Transverse colon (tissue), 4 donors: Measurements from ENCODE around the gene DOCK6.

Experiments
- CTCF ChIP-seq, 5 experiments: fragments of 200-600 bp in 3 of 5; fragments of 450-650 bp in 2 of 5; sonication (generic) in 3 of 5; IDR thresholded peaks; 1 replicate in 2 of 5; 2 replicates in 3 of 5; pipeline ENCODE4 v1.5.1; 2016 to 2017; ENCODE audit warnings: antibody characterized with exemption in 5 of 5, inconsistent platforms in 3 of 5, mild to moderate bottlenecking in 2 of 5, moderate library complexity in 1 of 5
- EP300 ChIP-seq: sonication (generic); formaldehyde crosslinking; IDR thresholded peaks from one replicate; pipeline ENCODE4 v1.6.1; 2017; ENCODE audit warnings: antibody characterized with exemption, low read depth
- POLR2A ChIP-seq: fragments of 450-650 bp; IDR thresholded peaks from one replicate; pipeline ENCODE4 v1.6.1; 2016; ENCODE audit warnings: antibody characterized with exemption, mild to moderate bottlenecking, moderate library complexity
- POLR2AphosphoS5 ChIP-seq, 3 donors: sonication (generic); formaldehyde crosslinking; IDR thresholded peaks; one replicate each; pipeline ENCODE4 v1.6.1; 2016; ENCODE audit warnings: antibody characterized with exemption in 3 of 3

GRCh38 chr19:11273296-11273695 lies 11.0 kb upstream of the DOCK6 start:
- TF ChIP-seq CTCF (IDR thresholded peaks at IDR 0.05), result no peak
- TF ChIP-seq EP300, result no peak
- TF ChIP-seq POLR2AphosphoS5 (IDR thresholded peaks at IDR 0.05), result no peak
- no peak for TF ChIP-seq POLR2A
